Activated CD4-positive, alpha-beta T cell treated with anti-CD3 and anti-CD28 coated beads, Interleukin-2, Interleukin-4, amounts not matched to agents 100 ng/mL and 50 ng/mL, durations not matched to agents 16 hours and 8 hours (primary cell): Measurements from ENCODE around the gene SLC25A26.

ENCODE experiments used
- DNase-seq: peaks from one replicate; pipeline ENCODE4 v3.0.0-alpha.2; 2020; ENCODE audit warnings: low spot score

The SLC25A26 gene

DNA sequence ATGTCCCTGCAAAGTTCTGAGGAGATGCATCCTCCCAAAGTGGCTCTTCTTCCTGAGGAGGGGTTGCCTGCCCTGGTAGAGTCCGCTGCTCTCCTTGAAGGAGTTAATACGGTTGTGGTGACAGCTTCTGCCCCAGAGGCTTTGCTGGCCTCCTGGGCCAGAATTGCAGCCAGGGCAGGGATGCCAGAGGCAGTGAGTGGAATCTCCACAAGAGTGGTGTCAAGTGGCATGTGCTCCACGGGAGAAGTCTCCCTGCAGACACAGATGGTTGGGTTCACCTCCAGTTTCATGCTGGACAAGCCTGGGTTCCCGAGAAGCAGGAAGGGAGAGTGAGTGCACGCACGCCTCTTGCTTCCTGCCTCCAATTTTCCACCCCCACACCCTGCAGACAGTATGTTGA, 105.5 kb downstream of the SLC25A26 start:
- DNase-seq: no peak

DNA sequence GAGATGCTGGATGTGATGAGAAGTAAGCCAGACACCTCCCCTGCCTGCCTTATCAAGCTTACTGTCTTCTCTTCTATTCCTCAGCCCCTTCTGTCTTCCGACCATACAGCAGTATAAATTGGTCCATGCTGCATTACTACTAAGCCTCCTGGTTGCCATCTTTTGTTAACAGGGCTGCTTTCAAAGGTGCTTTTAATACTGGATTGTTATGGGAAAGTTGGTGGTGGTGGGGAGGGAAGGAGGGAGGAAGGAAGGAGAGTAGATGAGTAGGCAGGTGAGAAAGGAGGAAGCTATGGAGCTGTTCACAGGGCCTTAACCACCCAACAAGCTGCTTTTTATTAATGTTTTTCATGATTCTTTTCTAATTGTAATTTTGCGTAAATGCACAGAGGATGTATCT, 114.9 kb downstream of the SLC25A26 start:
- no peak for DNase-seq

DNA sequence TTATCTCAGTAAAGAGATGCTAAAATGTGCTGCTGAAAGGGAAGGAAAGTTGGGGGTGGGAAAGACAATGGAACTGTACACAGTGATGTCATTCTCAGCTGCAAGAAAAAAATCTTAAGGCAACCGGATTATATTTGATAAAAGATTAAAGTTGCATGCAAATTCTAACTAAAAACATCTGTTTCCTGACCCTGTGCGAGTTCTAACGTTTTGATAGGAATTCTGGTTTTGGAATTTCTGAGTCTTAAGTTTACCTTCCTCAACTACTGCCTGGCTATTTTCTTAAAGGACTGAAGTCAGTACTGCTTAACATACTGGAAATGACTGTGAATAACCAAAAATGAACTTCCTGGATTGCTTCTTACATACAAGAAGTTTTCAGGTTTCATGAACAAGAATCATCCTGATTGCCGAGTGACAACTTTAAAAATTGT, 115.5 kb downstream of the SLC25A26 start:
- DNase-seq: no peak

DNA sequence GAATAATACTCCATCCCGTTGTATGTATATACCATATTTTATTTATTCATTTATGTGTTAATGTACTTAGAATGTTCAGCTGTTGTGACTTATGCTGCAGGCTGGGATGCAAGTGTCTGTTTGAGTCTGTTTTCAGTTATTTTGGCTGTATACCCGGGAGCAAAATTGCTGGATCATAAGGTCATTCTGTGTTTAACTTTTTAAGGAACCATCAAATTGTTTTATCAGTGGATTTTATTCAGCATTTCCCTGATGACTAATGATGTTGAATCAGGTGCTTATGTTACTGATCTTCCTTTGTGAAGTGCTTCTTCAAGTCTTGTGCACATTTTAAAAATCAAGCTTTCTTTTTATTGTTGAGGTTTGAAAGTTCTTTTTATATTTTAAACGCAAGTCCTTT, 118.1 kb downstream of the SLC25A26 start:
- no peak for DNase-seq

DNA sequence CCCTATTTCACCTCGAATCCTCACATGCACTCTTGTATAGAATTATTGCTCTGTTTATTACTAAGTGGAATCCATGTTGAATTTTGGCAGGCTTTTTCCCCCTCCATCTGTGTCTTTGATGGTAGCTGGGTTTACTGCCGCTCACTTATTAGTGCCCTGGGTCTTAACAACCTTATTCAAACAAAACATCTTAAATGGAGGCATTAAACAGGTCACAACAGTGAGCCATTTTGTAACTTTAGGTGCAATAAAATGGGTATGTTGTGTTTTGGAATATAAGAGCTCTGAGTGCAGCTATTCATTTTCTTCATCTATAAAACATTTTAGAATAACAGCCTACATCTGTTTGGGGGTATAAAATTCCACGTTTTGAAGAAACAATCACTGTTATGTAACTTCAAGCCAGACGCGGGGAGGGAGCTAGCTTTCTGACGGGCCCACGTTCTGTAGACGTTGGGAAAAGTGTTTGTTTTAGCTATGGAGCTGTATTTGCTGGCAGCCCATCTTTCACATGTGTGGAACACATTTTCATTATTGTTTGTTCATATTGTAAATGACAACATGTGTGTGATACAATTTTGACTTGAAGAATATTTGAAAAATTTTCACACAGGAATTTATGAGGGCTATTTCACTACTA, 122.0 kb downstream of the SLC25A26 start:
- DNase-seq: no peak

DNA sequence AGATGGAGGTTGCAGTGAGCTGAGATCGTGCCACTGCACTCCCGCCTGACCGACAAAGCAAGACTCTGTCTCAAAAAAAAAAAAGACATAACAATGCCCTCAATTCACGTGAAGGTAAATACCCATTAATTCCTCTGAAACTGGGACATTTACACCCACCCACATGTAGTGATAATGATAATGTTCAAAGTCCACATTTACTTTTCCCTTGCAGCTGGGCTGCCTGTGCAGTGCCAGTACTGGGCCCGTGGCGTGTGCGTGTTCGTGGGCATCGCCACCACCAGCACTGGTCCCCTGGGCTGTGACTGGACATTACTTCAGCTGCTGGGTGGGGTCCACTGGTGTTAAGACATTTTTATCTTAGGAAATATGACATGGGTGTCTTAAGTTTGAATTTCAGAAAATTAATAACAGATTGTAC, 123.6 kb downstream of the SLC25A26 start:
- no peak for DNase-seq

DNA sequence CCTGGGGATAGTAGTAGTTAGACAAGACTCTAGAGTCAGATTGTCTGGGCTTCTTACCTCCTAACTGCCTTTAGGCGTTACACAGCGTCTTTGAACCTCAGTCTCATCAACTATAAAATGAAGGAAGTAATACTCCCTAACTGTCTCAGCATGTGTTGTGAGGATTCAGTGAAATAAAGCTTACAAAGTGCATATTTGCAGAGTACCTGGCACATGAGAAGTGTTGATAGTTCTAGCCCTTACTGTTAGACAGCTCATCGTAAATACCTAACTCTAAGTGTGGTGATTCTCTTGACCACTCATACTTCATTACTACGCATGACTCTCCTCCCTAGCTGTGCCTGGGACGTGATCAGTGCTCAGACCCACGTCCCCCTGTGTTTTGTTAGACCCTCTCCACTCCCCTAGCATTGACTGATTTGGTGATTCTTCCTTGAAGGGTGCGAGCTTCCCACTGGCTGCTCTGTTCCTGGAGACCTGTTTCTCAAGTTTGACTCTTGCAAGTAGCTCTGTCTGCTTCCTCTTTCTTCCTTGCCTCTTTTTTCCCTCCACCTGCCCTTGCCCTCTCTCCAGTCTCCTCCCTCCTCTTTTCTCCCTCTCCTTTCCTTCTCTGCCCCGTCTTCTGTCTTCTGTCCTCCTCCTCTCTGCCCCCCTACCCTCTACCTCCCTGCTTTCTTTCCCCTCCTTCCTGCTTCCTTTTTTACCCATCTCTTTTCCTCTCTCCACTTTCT, 124.2 kb downstream of the SLC25A26 start:
- no peak for DNase-seq

DNA sequence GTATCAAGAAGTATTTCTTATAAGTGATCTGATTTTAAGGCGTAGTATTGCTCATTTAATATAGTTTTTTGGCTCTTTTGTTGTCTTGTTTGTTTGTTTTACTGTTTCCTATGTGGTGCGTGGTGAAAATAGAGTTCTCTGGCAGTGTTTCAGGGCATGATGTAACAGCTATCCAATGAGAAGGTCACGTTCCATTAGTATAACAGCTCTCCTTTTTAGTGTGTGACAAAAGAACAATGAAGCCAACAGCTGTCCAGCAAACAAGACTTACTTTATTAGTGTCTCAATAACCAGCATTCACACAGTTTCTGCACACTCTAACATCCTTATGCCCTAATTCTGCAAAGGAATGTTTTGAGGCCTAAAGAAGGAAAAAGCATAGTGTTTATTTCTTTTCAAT, 127.9 kb downstream of the SLC25A26 start:
- DNase-seq: no peak

DNA sequence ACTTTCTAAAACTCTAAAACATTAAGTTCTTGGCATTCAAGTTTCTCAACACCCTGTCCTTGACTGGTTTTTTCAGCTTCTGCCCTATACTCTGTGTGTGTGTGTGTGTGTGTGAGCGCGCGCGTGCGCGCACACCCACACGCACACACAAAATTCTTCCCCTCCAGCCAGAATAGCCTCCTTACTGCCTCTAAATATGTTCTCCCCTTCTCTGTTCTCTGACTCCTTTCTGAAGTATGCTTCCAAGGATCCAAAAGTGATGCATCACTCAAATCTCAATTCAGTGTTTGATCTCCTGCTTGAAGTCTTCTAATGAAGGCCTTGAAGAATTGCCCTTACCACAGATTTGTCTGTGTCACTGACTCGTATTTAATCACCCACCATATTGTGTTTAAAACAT, 129.8 kb downstream of the SLC25A26 start:
- DNase-seq: no peak

DNA sequence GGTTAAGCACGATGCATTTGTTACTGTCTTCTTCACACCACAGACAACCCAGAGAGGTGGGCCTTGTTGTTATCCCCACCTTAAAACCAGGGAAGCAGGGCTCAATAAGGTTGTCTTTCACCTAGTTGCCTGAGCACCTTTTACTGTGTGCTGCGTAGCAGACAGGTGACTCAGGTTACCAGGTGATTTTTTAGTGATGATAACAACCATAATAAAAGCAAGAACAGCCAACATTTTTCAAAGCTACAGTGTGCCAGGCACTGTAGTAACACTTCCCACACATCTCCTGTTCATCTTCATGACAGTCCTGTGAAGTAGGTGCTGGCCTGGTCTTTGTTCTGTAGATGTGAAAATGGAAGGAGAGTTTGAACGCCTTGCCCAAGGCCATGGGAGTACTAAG, 132.2 kb downstream of the SLC25A26 start:
- DNase-seq: no peak

DNA sequence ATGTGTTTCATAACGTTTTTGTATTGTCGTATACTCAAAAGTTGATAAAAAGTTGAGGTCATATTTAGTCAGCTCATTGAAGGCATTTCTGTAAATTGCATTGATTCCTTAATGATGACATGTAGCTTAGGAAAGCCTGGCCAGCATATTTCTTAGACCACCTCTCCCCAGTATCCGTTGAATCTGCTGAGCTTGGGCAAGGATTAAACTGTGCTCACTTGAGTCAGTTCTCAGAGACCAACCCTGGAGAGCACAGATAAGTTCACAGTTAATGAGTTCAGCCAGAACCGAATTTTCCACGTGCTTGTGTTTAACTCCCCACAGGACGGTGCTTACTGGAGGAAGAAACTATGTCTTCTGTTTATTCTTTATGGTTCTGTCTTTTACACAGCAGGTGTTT, 132.7 kb downstream of the SLC25A26 start:
- DNase-seq: no peak

DNA sequence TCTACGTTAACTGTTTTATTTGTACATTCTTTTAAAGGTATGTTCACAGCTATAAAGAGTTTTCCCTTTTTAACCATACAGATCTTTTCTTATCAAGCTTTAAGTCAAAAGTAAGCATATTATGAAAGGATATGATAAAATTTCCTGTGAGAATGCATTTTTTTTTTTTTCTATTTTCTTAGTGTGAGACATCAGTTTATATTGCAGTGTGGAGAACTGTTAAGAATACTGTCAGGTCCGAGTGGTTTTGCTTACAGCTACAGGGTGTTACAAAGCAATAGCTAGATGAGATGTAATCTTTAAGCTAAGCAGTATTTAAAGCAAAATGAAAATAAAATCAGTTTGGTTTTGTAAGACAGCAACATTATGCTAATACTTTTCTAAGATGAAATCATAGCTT, 133.2 kb downstream of the SLC25A26 start:
- no peak for DNase-seq

DNA sequence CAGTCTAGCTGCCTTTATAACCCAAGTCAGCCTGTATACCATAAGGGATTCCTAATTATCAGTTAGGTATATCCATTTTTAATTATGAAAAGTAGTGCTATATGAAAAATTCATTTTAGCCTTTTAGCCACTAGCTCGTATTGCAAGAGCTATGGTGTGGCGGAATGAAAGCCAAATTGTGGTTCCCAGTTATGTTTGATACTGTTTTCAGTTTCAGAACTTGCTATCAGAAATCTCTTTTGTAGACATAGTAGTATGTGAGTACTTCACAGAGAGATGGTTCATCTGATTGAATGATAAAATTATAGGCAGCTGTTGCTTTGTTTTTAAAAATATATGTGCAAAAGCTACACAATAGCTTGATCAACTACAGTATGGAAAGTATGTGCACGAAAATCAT, 134.6 kb downstream of the SLC25A26 start:
- peak; percentile 27 for DNase-seq

DNA sequence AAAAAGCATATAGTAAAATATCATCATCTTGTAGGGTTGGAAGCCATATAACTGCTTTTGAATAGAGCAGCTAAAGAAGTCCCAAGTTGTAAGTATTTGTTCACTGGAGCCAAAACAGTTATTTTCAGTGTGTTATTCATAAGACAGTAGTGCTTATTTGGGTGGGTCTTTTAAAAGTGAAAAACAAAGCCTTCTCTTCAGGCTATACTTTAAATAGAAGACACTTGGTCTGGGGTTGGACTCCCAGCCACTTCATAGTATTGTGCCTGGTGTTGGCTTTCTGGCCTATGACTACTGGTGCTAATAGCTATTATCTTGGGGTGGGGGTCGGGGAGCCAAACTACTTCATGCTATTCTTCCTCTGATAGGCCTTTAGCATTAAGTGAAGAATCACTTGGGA, 135.2 kb downstream of the SLC25A26 start:
- DNase-seq: no peak

DNA sequence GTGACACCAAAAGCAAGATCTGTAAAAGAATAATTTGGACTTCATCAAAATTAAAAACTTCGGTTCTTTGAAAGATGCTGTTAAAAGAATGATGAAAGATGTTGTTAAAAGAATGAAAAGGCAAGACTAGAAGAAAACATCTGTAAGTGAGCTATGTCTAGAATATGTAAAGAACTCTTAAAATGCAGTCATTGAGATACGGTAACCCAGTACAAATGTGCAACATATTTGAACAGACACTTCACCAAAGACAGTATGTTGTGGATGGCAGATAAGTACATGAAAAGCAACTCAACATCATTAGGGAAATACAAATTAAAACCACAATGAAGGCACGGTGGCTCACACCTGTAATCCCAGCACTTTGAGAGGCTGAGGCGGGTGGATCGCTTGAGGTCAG, 140.6 kb downstream of the SLC25A26 start:
- DNase-seq: no peak

DNA sequence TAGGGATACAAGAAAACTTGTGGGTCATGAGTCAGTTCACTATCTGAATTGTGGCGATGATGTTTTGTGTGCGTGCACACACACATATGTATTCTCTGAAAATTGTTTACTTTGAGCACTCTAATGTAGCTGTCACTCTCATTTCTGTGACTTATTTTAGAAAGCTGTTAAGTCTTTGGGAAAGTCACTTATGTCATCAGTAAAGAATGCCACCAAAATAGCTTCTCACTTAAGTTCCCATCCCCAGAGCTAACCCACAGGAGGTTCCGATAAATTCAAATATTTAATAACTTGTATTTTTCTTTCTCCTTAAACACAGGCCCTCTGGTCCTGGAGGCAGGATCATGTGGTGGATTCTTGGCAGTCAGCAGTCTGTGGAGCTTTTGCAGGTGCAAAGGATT, 141.7 kb downstream of the SLC25A26 start:
- DNase-seq: no peak

DNA sequence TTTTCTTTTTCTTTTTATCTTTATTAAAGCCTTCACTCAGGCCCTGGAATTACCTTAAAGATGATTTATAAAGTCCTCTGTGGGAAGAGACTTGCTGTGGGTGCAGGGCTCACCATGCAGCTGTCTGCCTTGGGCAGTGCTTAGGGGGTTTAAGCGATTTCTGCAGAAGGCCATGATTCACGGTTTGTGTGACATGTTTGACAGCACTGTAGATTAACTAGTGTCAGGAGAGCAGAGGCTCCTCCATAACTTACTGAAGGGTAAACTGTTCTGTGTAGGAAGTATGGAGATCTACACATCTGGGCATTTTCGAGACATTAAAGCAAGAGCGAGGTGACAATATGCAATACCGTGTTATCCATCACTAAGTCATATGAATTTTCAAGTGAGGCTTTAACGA, 142.3 kb downstream of the SLC25A26 start:
- DNase-seq: no peak

DNA sequence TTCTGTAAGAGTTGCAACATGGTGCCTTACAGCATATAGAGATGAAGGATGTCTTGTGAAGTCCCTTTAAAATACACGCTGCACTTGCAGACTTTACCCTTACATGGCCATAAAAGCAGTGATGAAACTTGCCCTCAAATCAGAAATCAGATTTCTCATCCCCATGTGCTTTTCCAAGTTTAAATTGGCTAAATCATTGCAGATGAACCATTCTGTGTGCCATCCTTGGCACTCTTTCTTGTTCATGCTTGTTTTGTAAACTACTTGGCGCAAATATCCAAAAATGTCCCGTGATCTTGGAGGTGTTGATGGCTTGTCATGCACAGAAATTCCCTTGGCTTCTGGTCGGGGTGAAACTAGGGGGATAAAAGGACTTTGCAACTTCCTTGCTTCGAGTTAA, 144.3 kb downstream of the SLC25A26 start:
- no peak for DNase-seq

DNA sequence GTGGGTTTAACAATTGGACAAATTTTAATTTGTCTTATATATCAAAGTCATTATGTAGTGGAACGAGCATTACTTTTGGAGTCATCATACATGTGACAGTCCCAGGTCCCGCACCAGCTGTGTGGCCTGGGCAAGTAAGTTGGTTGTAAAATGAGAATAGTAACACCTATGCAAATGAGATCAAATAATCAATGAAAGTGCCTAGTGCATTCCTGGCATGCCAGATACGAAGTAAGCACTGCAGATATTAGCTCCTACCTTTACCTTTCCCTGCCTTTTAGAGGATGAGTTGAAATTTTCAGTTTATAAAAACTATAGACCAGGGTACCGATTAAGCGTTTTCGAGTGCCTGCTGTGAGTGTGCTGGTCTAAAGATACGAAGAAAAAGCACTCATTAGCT, 145.9 kb downstream of the SLC25A26 start:
- DNase-seq: no peak

DNA sequence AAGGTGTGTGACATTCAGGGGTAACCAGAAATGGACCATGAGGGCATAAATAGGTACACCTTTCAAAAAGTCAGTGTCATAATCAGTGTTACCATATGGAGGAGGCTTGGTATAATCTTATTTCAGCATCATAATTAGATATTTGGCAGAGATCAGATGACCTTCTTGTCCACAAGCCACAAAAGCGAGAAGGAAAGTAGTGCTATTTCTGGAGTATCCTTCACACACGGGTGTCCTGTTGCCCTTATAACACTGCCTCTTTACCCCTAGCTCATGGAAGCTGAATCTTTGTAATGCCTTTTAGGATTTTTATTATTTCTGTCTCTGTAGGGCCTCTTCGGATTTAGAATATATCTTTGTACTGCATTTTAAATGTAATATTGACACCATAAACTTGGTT, 147.2 kb downstream of the SLC25A26 start:
- no peak for DNase-seq

DNA sequence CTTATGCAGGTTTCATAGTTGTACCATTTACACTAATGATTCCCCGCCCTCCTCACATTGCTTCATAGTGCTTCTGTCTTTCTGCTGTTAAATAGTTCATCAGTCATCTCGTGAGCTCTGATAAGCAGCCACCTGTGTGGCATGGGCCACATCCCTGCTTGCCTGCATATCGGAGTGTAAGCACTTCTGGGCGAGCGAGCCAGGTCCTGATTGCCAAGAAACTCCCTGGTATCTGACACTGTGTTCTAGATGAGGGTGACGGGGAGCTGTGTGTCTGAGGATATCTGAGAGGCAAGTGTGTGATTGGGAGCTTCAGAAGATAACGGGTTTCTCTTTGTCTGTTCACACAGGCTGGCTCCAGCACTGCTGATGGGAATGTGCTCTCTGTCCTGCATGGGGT, 149.4 kb downstream of the SLC25A26 start:
- DNase-seq: no peak

DNA sequence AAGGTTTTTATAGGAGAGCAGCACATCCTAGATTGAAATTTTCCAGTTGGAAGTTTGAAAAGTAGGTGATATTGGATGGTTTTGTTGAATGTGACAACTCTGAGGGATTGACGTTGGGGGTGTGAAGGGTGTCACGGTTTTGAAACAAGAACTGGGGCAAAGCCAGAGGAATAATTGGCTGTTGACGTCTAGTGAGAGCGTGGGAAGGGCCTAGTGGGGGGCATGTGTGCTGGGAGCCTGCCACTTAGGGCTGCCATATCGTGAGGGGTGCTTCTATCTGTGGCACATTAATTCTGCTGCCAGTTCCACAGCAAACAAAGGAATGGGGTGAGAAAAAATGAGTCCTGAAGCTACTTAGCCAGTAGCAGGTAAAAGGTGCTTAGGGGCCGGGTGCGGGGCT, 150.6 kb downstream of the SLC25A26 start:
- DNase-seq: no peak

DNA sequence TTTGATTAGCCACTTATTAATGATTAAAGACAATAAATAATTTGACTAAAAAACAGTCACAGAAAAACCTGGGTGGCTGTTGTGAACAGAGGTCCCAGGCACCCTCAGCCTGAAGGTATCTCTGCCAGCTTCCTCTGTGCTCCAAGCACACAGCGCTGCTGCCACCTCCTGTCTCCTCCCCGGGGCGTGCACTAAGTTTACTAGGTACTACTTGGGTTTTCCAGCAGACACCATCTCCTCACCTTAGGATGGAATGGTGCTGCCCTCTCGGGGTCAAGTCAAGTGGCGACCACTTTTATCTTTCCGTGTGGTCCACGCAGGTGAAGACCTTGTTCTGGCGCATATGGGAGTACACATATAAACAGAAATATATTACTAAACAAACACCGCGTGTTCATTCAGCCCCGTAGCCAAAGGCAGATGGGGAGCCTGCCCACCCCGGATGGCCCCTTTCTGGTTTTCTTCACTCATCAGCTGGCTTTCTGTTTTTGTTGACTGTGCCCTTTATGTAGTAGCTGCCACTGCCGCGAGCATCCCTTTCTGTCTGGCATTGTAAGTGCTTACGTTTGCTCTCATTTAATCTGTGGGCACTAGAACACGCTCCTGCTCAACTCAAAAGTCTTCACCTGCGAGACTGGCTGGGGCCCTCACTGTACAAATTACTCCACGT, 152.0 kb downstream of the SLC25A26 start:
- DNase-seq: peak; percentile 10

DNA sequence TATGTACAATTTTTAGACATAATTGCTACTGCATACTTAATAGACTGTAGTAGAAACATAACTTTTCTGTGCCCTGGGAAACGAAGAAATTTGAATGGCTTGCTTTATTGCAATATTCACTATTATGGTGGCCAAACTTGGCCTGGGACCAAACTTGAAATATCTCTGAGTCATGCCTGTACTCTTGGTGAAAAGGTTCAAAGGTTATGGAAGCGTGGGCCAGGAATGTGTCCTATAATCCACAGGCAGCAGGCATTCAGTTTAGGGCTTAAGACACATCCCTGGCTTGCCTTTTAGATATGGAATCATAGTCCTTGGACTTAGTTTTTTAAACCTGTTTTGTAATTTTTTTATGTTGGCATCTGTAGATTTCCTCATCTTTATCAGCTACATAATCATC, 155.8 kb downstream of the SLC25A26 start:
- no peak for DNase-seq
